HL-60/S4 treated with retinoic acid at 250 ng/mL for 4 days and 3 days (cell line): ENCODE data around the gene ZNF655.

ENCODE experiments used
- in situ Hi-C: fragments of 300-500 bp; cut with MboI; formaldehyde crosslinking; loops from 2 replicates; pipeline ENCODE4 v1.7.0; 2022; ENCODE audit warnings: low sequenced_read_pairs

The ZNF655 gene

GRCh38 chr7:99601656-99602310, 43.3 kb downstream of the ZNF655 start:
- in situ Hi-C loops, result no loop called here

- in situ Hi-C loops, result no loop called here
Measured at GRCh38 chr7:99605527-99605926, 47.1 kb downstream of the ZNF655 start.

- in situ Hi-C loops, result no loop called here
Measured at GRCh38 chr7:99606531-99606930, 48.1 kb downstream of the ZNF655 start.

GRCh38 chr7:99607548-99607947, 49.1 kb downstream of the ZNF655 start:
- in situ Hi-C loops, result no loop called here

GRCh38 chr7:99614495-99614894, 56.1 kb downstream of the ZNF655 start:
- in situ Hi-C loops, result no loop called here

GRCh38 chr7:99615989-99616358, 57.5 kb downstream of the ZNF655 start:
- in situ Hi-C loops, result no loop called here

GRCh38 chr7:99616359-99617191, 58.1 kb downstream of the ZNF655 start, which contains the start of gene ZSCAN25:
ZSCAN25 (plus strand) TSS chr7:99616946; CDS start chr7:99619607, 2,661 bp downstream.
- in situ Hi-C loops, result no loop called here

- in situ Hi-C loops, result no loop called here
Measured at GRCh38 chr7:99617192-99617781, 58.8 kb downstream of the ZNF655 start.

- in situ Hi-C loops, result no loop called here
Measured at GRCh38 chr7:99618726-99619125, 60.3 kb downstream of the ZNF655 start.

- in situ Hi-C loops, result no loop called here
Measured at GRCh38 chr7:99619571-99620130, 61.2 kb downstream of the ZNF655 start.

- in situ Hi-C loops, result no loop called here
Measured at GRCh38 chr7:99621271-99621670, 62.8 kb downstream of the ZNF655 start.

- in situ Hi-C loops, result no loop called here
Measured at GRCh38 chr7:99622596-99622995, 64.2 kb downstream of the ZNF655 start.

GRCh38 chr7:99623091-99623693, 64.8 kb downstream of the ZNF655 start:
- in situ Hi-C loops, result no loop called here

GRCh38 chr7:99623702-99624447, 65.4 kb downstream of the ZNF655 start:
- in situ Hi-C loops, result no loop called here

- in situ Hi-C loops, result no loop called here
Measured at GRCh38 chr7:99624484-99624883, 66.0 kb downstream of the ZNF655 start.

GRCh38 chr7:99625321-99625720, 66.9 kb downstream of the ZNF655 start:
- in situ Hi-C loops, result no loop called here

- in situ Hi-C loops, result no loop called here
Measured at GRCh38 chr7:99625961-99626360, 67.5 kb downstream of the ZNF655 start.
